Kidney tubule cell (primary cell): ENCODE data around the gene WIPF1.

Experiments used
- DNase-seq: peaks from one replicate; pipeline ENCODE4 v3.0.0-alpha.2; 2018; ENCODE audit warnings: low spot score

The WIPF1 gene, protein sequence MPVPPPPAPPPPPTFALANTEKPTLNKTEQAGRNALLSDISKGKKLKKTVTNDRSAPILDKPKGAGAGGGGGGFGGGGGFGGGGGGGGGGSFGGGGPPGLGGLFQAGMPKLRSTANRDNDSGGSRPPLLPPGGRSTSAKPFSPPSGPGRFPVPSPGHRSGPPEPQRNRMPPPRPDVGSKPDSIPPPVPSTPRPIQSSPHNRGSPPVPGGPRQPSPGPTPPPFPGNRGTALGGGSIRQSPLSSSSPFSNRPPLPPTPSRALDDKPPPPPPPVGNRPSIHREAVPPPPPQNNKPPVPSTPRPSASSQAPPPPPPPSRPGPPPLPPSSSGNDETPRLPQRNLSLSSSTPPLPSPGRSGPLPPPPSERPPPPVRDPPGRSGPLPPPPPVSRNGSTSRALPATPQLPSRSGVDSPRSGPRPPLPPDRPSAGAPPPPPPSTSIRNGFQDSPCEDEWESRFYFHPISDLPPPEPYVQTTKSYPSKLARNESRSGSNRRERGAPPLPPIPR

DNA sequence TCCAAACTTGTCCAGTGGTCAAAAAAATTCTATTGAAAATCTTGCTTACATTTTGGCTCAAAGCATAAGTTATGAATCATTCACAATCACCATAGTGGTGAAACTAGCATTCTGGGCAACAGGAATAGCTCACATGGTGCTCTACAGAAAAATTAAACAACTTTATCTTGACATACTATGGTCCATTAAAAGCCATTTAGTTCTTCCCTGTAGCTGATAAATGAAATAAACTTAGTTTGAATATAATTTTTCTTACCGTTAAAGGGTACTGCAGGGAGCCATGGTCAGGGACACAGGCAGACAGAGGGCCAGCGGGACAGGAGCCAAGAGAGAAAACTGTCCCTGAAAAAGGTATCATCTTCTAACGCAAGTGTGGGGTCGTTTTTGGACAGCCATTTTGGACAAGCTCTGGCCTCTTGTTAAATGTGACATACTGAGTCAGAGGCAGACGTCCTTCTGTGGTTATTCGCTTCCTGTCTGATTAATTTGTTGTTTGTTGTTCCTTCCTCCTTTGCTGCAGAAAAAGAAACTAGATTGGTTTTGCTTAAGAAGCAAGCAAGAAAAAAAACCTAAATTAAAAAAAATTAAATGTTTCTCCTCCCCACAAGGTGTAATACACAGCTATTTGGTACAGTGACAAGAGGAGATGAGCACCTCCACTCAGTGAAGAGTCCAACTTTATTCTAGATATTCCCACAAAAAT, at the start of gene WIPF1:
Gene WIPF1 (minus strand): TSS at position 460 of the 703 bp plus-strand sequence. CDS start 12,231 bp downstream, outside the sequence.
- DNase-seq = peak; percentile 55

DNA sequence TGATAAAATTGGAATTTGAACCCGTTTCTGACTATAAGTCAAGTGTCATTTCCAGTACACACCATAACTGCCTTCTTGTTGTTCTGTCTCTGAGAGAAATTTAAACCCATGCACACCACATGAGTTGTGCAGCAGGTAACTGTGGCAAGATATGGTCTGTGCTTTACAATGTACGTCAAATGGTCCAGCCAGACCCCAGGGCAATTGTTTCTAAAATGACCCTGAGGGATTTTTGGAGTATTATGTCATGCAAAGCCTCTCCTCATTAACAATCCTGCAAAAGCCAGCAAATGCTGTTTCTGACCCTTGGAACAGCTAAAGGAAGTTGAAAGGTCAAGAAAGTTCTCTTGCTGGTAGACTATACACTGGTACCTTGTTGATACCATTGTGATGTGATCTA, 47.7 kb upstream of the WIPF1 start:
- DNase-seq = no peak

DNA sequence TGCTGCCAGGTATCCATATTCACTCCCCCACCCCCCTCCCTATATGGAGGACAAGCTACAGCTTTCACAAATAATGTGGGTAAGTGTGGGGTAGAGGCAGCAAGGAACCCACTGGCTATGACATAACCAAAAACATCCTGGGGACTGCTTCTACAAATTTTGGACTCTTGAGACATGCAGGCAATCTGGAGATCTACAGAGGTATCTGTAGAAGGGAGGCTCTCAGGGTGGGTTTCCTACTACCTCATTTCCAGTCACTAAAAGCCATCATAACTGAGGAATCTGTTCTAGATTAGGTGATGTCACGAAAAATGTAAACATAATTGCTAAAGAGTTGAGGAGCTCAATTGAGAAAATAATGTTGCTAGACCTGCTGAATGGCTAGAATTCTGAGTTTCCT, 46.8 kb upstream of the WIPF1 start:
- no peak for DNase-seq

DNA sequence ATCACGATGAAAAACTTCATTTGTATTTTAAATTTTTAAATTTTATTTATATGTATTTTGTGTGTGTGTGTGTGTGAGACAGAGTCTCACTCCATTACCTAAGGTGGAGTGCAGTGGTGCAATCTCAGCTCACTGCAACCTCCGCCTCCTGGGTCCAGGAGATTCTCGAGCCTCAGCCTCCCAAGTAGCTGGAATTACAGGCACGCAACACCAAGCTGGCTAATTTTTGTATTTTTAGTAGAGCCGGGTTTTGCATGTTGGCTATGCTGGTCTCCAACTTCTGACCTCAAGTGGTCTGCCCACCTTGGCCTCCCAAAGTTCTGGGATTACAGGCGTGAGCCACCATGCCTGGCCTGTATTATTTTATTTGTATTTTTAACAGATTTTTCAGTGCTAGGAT, 45.8 kb upstream of the WIPF1 start:
- no peak for DNase-seq

DNA sequence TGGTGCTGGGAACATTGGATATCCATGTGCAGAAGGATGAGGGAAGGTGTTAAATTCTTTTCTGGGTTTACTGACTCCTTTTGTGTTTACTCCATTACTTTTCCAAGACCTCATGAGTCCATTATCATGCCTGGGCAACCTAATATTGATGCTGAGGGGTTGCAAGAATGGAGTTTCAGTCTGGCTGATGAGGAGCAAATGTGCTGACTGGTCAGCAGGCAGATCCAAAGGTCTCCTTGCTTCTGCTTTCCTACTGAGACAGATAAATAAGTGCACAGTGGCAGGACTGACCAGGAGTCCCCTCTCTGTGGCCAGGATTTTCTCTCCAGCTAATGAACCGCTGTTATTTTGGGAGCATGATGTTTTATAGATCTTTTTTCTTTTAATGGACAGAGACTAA, 43.6 kb upstream of the WIPF1 start:
- DNase-seq = no peak

DNA sequence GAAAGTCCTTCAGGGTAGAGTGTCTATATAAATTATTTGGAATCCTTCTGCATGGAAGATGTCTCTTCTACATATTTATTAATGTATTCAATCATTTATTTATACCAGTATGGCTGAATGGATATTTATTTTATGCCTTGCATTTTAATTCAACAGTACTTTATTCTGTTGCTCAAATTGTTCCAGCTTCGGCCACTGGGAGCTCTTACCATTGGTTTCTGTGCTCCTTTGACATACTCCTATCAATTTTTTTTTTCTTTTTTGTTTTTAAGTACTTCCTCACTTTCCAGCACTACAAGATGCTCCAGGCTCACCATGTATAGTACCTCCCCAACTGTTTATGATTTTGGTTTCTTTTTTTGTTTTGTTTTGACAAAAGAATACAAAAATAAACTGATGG, 39.4 kb upstream of the WIPF1 start:
- DNase-seq = no peak

DNA sequence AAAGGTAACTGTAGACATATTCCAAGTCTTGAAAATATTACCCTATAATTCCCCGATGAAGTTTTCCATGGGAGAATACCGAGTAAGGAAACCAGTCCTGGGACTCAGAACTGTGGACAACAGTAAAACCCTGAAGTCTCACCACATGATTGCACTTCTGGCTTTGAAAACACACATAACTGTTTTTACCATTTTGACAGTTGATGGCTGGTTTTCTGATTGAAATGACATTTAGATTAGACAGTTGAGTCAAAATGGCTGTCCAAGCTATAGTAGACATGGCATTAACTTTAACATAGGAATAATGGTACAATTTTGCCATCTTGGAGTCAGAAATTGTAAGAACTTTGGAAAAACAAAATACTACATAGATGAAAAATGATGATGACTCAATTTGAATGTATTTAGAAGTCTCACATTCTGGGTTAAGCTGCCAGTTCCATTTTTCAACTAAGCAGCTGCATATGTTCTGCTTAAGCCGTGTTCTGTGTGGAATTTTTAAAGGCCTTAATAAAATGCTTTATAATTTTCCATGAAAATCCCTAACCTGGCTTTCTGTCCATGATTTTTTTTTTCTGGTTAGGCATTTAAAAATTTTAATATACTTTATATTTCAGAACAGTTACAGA, 38.3 kb upstream of the WIPF1 start:
- no peak for DNase-seq

DNA sequence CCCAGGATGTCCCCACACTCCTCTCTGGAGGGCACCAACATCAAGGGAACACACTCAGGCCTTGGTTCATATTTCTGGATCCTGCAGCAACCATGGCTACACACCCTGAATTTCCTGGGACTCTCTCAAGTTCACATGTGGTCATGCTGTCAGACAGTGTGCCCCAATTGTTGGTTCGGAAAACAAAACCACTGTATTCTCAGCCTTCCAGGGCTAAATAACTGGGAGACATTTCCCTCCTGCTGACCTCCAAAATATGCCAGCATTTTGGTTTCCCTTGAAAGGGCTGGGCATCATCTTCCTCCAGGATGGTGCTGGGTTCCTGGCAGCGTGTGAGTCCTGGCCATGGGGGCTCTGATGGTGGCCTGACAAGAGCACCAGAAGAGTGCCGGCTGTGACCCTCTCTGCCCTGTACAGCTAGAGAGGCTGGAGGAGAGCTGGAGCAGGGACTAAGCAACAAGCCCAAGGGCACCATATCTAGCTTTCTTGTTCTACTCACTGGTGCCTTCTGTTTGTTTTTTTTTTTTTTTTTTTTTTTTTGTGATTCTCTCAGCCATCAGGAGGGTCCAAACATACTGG, 37.5 kb upstream of the WIPF1 start:
- DNase-seq = no peak

DNA sequence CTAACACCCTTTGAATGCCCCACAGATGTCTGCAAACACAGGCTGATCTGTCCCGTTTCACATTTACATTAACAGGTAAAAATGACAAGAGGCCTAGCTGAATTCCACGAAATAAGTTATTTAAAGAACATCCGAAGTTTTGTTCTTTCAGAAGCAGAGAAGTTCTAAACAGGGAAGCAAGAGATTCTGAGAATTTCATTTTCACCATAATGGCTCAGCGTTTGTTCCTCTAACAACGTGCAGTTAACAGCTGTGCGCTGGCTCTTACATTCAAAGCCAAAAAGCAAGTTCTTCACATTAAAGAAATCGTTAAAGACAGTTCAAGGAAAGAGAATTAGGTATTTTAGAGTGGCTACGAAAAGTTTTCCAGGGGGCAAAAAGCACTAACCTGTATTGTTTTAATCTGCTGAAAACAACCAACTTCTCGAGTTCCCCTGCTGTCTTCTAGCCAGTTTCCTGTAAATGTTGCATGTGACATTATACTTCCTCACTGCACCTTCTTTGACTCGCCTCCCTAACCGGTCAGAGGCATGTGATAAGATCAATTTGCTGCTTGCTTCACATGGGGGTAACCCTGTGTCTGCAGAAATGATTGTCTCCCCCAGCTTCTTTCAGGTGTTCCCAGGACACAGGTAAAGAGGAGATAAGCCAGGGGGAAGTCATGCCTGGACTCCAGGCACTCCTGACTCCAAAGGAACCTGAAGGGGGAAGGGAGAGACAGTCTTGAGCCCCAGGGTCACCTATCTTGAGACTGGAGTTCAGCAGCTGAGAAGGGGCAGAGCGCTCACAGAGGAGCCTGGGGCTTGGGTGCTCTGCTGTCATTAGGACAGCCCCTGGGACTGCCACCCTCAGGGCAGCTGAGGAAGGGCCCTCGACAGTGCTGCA, 36.8 kb upstream of the WIPF1 start:
- peak; percentile 30 for DNase-seq

DNA sequence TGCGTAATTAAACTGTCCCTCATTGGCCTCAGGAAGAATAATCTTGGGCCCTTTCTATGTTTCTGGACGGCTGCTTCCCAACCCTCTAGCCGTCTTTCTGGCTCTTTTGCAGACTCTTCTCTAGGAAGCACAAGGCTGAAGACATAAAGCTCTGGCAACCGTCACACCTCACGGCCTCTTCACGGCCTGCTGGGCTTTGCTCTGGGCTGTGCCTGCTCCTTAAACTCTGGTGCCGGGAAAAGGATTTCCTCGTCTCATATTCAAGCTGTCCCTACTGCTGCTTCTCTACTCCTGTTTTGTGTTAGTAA, 36.0 kb upstream of the WIPF1 start:
- peak; percentile 78 for DNase-seq

DNA sequence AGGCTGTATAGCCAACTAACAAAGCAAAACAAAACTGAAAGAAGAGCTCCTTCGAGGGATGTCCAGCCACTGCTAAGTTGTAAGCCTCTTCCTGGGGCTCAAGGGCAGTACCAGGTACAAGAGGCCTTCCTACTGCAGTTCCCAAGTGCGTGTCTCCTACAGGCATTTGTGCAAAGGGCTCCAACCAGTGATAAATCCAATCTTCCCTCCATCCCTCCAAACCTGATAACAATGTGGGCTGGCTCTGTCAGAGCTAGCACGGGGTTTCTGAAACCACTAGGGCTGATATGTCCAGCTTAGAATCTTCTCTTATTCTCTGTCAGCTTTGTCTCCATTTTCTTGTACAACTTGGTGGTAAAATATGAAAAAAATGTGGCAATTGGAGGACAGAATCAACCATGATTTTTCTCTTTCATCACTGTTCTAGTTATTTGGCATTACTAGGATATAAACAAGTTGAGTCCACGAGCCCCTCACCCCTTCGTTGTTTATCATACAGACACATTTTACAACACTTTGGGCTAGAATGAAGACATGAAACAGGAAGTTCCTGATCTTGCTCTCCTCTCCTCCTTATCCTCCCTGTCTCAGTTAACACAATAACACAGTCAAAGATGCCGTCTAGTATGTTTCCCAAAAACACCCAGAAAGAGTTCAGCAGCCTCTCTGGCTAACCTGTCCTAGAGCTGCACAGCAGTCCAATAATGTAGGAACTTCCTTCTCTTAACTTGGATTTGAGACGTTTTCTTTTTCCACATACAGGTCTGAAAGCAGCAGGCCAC, 35.4 kb upstream of the WIPF1 start:
- no peak for DNase-seq

DNA sequence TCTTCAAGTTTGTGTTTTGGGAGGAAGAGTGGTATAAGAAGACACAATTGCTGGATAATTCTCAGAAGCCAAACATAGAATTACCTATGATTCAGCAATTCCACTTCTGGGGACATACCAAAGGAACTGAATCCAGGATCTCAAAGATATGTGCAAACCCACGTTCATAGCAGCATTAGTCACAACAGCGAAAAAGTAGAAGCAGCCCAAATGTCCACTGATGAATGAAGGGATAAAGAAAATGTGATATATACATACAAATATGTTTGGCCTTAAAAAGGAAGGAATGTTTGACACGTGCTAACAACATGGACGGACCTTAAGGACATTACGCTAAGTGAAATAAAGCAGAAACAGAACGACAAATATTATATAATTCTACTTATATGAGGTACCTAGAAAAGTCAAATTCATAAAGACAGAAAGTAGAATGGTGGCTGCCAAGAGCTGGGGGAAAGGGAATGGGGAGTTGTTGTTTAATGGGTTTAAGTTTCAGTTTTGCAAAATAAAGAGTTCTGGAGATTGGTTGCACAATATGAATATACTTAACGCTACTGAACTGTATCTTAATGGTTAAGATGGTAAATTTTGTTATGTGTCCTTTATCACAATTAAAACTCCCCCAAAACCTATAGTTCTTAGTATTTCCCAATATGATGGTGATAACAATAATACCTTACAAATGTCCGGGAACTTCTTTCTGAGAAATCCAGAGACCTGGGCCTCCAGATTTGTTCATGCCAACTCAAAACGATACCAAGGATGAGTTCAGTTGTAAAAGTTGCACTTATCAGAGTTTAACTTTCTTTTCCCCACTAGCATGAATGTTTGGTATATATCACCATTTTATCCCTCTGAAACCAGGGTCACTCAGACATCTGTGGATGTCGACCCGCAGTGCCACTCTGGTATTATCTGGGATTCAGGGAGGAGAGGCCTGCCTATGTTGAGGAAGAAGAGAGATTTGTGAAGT, 33.7 kb upstream of the WIPF1 start:
- peak; percentile 39 for DNase-seq

DNA sequence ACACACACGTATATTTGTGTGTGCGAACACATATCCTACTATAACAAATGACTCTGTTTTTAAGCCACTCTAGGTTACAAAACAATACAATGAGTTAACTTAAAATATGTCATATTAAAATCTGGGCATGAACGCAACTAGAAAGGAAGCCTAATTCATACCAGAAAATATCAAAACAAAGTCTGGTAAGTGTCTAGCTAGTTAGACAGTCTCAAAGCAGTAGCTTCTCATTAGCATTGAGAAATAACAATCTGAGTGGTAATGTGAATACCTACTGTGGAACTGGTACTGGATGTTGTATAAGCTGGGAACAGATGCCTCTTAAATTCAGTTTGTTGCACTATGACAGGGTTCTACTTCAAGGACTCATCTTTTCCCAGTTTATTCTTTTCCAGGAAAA, 32.5 kb upstream of the WIPF1 start:
- no peak for DNase-seq

DNA sequence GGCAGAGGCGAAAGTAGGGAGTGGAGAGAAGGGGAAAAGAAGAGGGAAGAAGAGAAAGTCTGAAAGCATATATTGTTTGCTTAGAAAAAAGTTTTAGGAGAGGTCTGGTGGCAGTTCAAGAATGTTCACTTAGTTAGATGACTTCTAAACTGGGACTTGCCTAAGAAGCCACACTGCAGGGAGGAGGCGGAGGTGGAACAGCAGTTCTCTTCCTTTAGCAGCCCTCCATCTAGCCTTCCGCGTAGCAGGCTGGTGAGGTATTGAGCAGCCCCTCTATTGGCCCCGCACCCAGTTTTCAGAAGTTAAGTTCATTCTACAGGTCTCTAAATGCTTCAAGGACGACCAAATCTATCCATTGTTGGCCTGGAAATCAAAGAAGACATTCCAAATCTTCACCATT, 31.9 kb upstream of the WIPF1 start:
- no peak for DNase-seq

DNA sequence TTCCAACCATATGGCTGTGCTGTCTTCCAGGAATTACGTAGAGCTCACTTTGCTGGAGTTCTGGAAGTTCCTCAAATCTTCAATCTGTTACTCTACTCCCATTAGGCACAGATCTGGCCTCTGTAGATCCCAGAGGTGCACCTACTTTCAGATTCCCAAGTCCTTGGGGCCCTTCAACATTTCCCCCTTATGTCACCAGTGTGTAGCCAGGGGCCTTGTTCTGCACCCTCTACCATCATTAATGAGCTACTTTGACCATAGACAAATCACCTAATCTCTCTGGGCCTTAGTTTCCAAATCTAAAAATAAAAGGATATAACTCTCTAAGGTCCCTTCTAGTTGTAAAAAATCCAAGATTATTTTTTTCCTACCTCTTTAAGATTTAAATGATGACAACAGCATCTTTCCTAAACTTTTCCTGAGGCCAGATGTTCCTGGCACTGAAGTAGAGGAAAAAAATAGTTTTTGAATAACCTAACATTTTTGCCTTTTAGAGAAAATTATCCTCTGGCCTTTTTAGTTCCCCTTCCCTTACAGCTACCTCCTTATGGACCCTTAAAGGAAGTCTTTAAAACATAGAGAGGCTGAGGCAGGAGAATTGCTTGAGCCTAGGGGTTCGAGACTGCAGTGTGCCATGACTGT, 31.0 kb upstream of the WIPF1 start:
- DNase-seq = no peak

DNA sequence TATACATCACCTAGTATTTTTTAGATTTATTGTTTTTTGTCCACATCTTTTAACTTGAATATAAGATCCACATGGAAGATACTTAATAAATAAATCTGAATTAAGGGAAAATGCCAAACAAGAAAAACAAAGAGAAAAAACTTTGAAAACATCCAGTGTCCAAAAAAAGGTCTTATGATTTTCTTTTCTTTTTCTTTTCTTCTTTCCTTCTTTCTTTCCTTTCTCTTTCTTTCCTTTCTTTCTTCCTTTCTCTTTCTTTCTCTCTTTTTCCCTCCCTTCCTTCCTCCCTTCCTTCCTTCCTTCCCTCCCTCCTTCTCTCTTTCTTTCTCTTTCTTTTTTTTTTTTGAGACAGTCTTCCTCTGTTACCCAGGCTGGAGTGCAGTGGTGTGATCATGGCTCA, 29.6 kb upstream of the WIPF1 start:
- DNase-seq = no peak

DNA sequence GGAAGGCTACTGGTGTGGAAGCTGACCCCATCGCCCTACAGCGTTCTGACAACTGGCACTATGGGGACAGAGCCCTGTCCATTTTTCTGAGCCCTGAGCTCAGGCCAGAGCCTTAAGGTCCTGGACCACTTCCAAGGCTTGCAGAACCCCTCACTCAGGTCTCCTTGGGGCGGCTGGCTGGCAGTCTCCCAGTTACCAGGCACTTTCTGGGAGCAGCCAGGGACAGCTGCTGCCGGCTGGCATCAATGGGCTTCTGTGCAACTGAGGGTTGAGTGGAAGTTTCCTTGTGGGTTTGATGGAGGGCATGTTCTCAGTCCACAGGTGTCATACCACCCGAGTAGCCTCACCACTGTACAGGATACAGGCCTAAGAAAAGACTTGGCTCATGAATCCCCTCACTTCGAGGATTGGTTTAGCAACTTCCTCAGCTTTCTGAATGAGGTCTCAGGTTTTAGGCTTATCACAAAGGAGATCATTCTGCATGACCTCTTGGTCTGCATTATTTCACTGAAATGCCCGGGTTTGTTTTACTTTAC, 27.4 kb upstream of the WIPF1 start:
- no peak for DNase-seq

DNA sequence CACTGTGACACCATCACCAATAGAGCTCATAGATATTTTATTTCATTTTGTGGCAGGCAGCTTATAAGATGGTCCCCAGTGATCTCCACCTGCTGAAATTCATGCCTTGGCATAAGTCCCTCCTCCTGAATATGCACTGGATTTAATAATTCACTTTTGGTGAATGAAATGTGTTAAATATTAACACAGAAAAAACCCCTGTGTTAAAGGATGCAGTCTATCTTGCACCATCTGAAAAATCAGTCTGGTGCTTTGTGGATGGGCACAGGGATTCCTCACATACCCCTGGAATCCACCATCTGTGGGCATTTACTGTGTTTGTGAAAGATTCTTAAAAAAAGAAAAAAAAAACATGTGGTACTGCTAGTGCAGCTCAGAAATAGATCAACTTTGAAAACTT, 26.1 kb upstream of the WIPF1 start:
- peak; percentile 68 for DNase-seq

DNA sequence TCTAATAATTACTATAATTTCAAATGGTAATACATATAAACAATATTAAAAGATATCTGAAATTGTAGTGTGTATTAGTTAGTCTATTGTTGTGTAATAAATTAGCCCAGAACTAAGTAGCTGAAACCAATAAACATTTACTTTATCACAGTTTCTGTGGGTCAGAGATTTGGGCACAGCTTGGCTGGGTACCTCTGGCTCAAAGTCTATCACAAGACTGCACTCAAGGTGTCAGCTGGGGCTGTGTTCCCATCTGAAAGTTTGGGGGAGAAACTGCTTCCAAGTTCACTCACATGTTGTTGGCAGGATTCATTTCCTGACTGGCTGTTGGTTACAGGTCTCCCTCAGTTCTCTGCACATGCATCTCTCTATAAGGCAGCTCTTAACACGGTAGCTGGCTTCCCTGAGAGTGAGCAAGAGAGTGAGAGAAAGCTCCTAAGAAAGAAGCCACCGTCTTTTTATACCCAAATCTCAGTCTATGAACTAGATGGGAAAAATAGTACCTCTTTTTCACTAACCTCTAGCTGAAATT, 25.6 kb upstream of the WIPF1 start:
- no peak for DNase-seq
